OCI-LY3 (cell line): ENCODE results near the gene TMEM94.

Experiments
- H2AFZ ChIP-seq: fragments of 200-600, 300-600 bp; shearing (Covaris generic); 2 replicates; pipeline ENCODE4 v1.6.0; 2014; ENCODE audit warnings: antibody characterized with exemption, low read depth, low read length
- H3K27ac ChIP-seq: fragments of 200-600, 300-600 bp; sonication (generic); 2 replicates; pipeline ENCODE4 v1.5.1; 2014; ENCODE audit warnings: mild to moderate bottlenecking, low read length, moderate library complexity, mixed read lengths
- H3K27me3 ChIP-seq: fragments of 200-600, 300-600 bp; sonication (generic); 2 replicates; pipeline ENCODE4 v1.6.1; 2014; ENCODE audit warnings: low read depth, low read length, mixed read lengths
- H3K36me3 ChIP-seq: fragments of 200-600, 300-600 bp; sonication (generic); replicated peaks from 2 replicates; pipeline ENCODE3; 2014; ENCODE audit warnings: low read depth, low read length, mixed read lengths
- H3K4me1 ChIP-seq: fragments of 300-600, 200-600 bp; sonication (generic); 2 replicates; pipeline ENCODE4 v1.6.1; 2014; ENCODE audit warnings: low read length, mixed read lengths
- H3K4me2 ChIP-seq: fragments of 200-600, 300-600 bp; sonication (generic); 2 replicates; pipeline ENCODE4 v1.6.1; 2014; ENCODE audit warnings: low read length, mixed read lengths
- H3K4me3 ChIP-seq: fragments of 300-600, 200-600 bp; sonication (generic); 2 replicates; pipeline ENCODE4 v1.5.1; 2014; ENCODE audit warnings: antibody characterized with exemption, mild to moderate bottlenecking, low read length, moderate library complexity
- H3K79me2 ChIP-seq: fragments of 300-600, 200-600 bp; shearing (Covaris generic); 2 replicates; pipeline ENCODE4 v1.6.1; 2014; ENCODE audit warnings: mild to moderate bottlenecking, low read length, mixed read lengths
- H3K9ac ChIP-seq: fragments of 300-600, 200-600 bp; shearing (Covaris generic); 2 replicates; pipeline ENCODE4 v1.6.0; 2014; ENCODE audit warnings: mild to moderate bottlenecking, low read length, moderate library complexity
- H3K9me3 ChIP-seq: fragments of 200-600, 300-600 bp; shearing (Covaris generic); 2 replicates; pipeline ENCODE4 v1.6.1; 2014; ENCODE audit warnings: low read length, mixed read lengths; ENCODE audit not compliant: insufficient read depth
- H4K20me1 ChIP-seq: fragments of 200-600, 300-600 bp; sonication (generic); 2 replicates; pipeline ENCODE4 v1.6.1; 2016; ENCODE audit warnings: low read length, mixed read lengths; ENCODE audit not compliant: insufficient read depth
- EZH2phosphoT487 ChIP-seq: fragments of 200-600 bp; shearing (Covaris generic); IDR thresholded peaks from 2 replicates; pipeline ENCODE4 v1.6.1; 2018; ENCODE audit warnings: antibody characterized with exemption, mixed run types, low read depth
- TF ChIP-seq, protein P1 (sequence below): fragments of 200-600, 300-600 bp; sonication (generic); IDR thresholded peaks from 2 replicates; pipeline ENCODE4 v1.5.1; 2014; ENCODE audit warnings: antibody characterized with exemption, low read length, low read depth

TMEM94 gene

DNA sequence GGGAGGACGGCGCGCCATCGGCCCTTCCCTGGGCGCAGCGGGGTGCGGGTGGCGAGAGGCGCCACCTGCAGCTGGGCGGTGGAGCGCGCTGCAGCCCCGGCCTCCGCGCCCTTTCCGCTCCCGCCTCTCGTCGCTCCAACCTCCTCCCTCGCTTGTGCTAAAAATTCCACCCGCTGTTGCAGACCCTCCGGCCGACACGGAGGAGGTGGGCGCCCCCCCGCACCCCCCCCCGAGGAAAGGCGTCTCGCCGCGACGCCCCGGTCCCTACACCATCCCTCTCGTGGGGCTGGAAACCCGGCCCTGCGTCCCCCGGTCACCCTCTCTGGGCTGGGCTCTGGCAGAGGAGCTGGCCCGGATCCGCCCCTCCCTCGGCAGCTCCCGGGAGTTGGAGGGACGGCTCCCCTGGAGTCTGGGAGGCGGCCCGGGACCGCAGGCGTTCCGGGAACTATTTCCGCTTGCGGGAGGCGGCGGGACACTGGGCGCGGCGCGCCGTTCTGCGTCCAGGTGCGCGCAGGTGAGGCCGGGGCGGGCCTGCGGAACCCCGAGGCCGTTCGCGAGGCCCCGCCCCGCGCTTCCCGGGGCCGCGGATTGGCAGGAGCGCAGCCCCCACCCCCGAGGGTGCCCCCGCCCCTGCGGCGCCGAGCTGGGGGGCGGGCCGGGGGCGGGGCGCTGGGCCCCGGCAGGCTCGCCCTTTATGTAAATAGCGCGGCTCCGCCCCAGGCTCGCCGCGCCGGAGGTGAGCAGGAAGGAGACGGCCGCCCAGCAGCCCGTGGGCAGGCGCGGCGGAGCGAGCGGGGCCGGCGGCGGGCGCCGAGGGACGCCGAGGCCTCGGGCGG lies 68.8 kb downstream of the TMEM94 start, which contains the start of gene LLGL2:
LLGL2 (plus strand) TSS at position 728 of the 836 bp plus-strand sequence. CDS start 17,730 bp downstream, outside the sequence.
- no peaks in the 10 kb centered on the region for H4K20me1 ChIP-seq
- no peak for TF ChIP-seq EZH2phosphoT487
- TF ChIP-seq, protein P1, sequence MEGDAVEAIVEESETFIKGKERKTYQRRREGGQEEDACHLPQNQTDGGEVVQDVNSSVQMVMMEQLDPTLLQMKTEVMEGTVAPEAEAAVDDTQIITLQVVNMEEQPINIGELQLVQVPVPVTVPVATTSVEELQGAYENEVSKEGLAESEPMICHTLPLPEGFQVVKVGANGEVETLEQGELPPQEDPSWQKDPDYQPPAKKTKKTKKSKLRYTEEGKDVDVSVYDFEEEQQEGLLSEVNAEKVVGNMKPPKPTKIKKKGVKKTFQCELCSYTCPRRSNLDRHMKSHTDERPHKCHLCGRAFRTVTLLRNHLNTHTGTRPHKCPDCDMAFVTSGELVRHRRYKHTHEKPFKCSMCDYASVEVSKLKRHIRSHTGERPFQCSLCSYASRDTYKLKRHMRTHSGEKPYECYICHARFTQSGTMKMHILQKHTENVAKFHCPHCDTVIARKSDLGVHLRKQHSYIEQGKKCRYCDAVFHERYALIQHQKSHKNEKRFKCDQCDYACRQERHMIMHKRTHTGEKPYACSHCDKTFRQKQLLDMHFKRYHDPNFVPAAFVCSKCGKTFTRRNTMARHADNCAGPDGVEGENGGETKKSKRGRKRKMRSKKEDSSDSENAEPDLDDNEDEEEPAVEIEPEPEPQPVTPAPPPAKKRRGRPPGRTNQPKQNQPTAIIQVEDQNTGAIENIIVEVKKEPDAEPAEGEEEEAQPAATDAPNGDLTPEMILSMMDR, result peak; percentile 43
- peak within 1 kb of the TSS; percentile 64 for H3K9ac ChIP-seq
- no peaks in the 10 kb centered on the region for H3K9me3 ChIP-seq
- peak within 1 kb of the TSS; percentile 74 for H3K4me3 ChIP-seq
- H3K4me2 ChIP-seq, result peak within 1 kb of the TSS; percentile 90
- peaks cover 2% of the 10 kb centered on the region for H3K36me3 ChIP-seq
- H3K79me2 ChIP-seq, result no peaks in the 10 kb centered on the region
- H3K27ac ChIP-seq, result no peak within 1 kb of the TSS
- peaks cover 6% of the 10 kb centered on the region; the same call in 1 of the 2 replicates for H3K27me3 ChIP-seq
- peaks cover 6% of the 10 kb centered on the region for H3K4me1 ChIP-seq
- H2AFZ ChIP-seq, result no peak within 1 kb of the TSS

DNA sequence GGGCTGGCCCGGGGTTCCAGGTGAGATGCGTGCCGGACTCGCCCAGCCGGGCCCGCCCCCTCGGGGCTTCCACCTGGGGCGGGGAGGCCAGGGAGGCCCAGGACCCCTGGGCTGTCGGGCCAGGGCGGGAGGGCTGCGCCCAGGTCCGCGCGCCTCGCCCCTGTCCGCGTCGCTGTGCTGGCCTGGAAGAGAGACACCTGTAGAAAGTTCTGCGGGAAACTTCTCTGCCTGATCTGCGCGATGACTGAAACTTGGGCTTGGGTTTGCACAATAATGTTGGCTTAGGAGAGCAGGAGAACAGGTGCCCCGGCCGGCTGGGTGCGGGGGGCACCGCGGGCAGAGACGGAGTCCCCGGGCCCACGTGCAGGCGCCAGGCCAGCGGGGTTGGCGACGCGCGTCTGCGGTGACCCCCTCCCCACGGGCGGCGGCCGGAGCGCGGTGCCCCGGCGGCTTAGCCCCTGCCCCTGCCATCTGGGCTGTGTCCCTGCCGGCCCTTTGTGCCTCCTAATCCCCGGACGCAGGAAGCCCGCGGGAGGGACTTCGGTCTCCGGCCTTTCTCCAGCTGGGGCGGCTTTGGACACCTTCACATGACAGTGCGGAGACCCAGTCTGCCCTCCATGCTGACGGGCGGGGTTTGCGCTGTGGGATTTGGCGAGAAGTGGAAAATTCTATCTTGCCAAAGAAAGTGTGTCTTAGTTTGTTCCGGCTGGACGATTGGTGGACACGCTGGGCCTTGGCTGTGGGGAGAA lies 69.5 kb downstream of the TMEM94 start:
- H3K4me3 ChIP-seq, result peak overlapping the region; percentile 74
- H3K4me1 ChIP-seq, result peaks cover 6% of the 10 kb centered on the region
- peaks cover 2% of the 10 kb centered on the region for H3K36me3 ChIP-seq
- H3K9ac ChIP-seq, result peak overlapping the region; percentile 64
- H2AFZ ChIP-seq, result no peak overlapping the region
- no peaks in the 10 kb centered on the region for H4K20me1 ChIP-seq
- no peaks in the 10 kb centered on the region for H3K79me2 ChIP-seq
- H3K4me2 ChIP-seq, result peak overlapping the region; percentile 90
- H3K9me3 ChIP-seq, result no peaks in the 10 kb centered on the region
- H3K27ac ChIP-seq, result no peak overlapping the region
- H3K27me3 ChIP-seq, result peaks cover 6% of the 10 kb centered on the region; the same call in 1 of the 2 replicates
- TF ChIP-seq, protein P1, result no peak
- TF ChIP-seq EZH2phosphoT487, result no peak

DNA sequence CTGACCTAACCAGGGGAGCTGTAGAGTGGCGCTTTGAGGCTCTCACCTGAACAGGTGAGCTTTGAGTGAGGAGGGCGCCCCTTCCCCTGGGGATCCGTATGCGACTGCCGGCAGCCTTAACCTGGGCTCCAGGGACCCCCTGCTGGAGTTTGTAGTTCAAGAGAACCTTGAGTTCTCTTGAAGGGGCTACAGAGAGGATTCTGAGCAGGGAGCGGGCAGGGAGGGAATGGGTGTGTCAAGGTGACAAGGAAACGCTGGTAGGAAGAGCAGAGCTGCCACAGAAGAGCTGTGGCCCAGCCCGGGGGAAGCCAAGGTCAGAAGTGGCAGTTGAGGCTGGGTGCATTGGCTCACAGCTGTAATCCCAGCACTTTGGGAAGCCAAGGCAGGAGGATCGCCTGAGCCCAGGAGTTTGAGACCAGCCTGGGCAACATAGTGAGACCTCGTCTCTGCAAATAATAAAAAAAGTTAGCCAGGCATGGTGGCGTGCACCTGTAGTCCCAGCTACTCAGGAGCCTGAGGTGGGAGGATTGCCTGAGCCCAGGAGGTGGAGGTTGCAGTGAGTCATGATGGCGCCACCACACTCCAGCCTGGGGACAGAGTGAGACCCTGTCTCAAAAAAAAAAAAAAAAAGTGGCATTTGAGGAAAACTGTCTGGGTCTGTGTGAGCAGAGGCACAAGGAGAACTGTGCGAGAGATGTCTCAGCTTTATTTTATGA lies 70.3 kb downstream of the TMEM94 start:
- no peak overlapping the region for H3K9ac ChIP-seq
- no peaks in the 10 kb centered on the region for H3K9me3 ChIP-seq
- no peaks in the 10 kb centered on the region for H4K20me1 ChIP-seq
- H3K79me2 ChIP-seq, result no peaks in the 10 kb centered on the region
- H3K27me3 ChIP-seq, result peaks cover 6% of the 10 kb centered on the region; the same call in 1 of the 2 replicates
- H3K4me3 ChIP-seq, result peak overlapping the region; percentile 74
- H3K36me3 ChIP-seq, result peaks cover 2% of the 10 kb centered on the region
- no peak overlapping the region for H2AFZ ChIP-seq
- H3K4me2 ChIP-seq, result peak overlapping the region; percentile 90
- TF ChIP-seq EZH2phosphoT487, result no peak
- TF ChIP-seq, protein P1, result no peak
- H3K27ac ChIP-seq, result no peak overlapping the region
- H3K4me1 ChIP-seq, result peaks cover 6% of the 10 kb centered on the region
